Hematopoietic multipotent progenitor cell treated with erythropoietin and hydrocortisone succinate and interleukin-3 and kit ligand, for 6 days (in vitro differentiated cells): ENCODE results near the gene DENND4A.

Experiments used
- DNase-seq: peaks from one replicate; pipeline ENCODE4 v3.0.0-alpha.2; 2015

Gene DENND4A

GRCh38 chr15:65792138-65792987 is at the start of gene DENND4A:
TSS of gene DENND4A (minus strand) at chr15:65792293. CDS start at chr15:65756450, 35,843 bp downstream.
- peak; percentile 100 for DNase-seq

- no peak for DNase-seq
Observed at GRCh38 chr15:65841121-65841930, 49.2 kb upstream of the DENND4A start.

GRCh38 chr15:65839985-65840384 is 47.9 kb upstream of the DENND4A start:
- DNase-seq: no peak

GRCh38 chr15:65839354-65839901 is 47.3 kb upstream of the DENND4A start:
- peak; percentile 73 for DNase-seq

- peak; percentile 37 for DNase-seq
Observed at GRCh38 chr15:65837301-65838294, 45.5 kb upstream of the DENND4A start.

- DNase-seq: no peak
Observed at GRCh38 chr15:65836665-65837064, 44.6 kb upstream of the DENND4A start.

GRCh38 chr15:65835447-65835846 is 43.4 kb upstream of the DENND4A start:
- DNase-seq: no peak

- no peak for DNase-seq
Observed at GRCh38 chr15:65834603-65835282, 42.6 kb upstream of the DENND4A start.

GRCh38 chr15:65833501-65834205 is 41.6 kb upstream of the DENND4A start:
- peak; percentile 56 for DNase-seq

- peak; percentile 75 for DNase-seq
Observed at GRCh38 chr15:65832549-65833364, 40.7 kb upstream of the DENND4A start.

GRCh38 chr15:65829130-65829764 is 37.2 kb upstream of the DENND4A start:
- DNase-seq: peak; percentile 73

- peak; percentile 53 for DNase-seq
Observed at GRCh38 chr15:65828585-65828984, 36.5 kb upstream of the DENND4A start.

- no peak for DNase-seq
Observed at GRCh38 chr15:65827065-65827464, 35.0 kb upstream of the DENND4A start.

- no peak for DNase-seq
Observed at GRCh38 chr15:65824941-65825544, 33.0 kb upstream of the DENND4A start.

GRCh38 chr15:65824031-65824743 is 32.1 kb upstream of the DENND4A start:
- peak; percentile 89 for DNase-seq

GRCh38 chr15:65822316-65822715 is 30.2 kb upstream of the DENND4A start:
- no peak for DNase-seq

GRCh38 chr15:65821070-65821469 is 29.0 kb upstream of the DENND4A start:
- DNase-seq: no peak

GRCh38 chr15:65819563-65819960 is 27.5 kb upstream of the DENND4A start:
- DNase-seq: peak; percentile 91
